HG03520 (cell line): ENCODE results near the gene SULT4A1.
"Not testable (repeated sequence)": the region's sequence is repeated elsewhere in the genome, so short reads cannot be mapped to it uniquely, and the experiment has no call there.

Experiments
- ATAC-seq: cut with Tn5 transposase; IDR thresholded peaks from one replicate; pipeline ENCODE4 v1.9.1; 2021; ENCODE audit warnings: mild to moderate bottlenecking, moderate library complexity; ENCODE audit not compliant: unreplicated experiment

The SULT4A1 gene

DNA sequence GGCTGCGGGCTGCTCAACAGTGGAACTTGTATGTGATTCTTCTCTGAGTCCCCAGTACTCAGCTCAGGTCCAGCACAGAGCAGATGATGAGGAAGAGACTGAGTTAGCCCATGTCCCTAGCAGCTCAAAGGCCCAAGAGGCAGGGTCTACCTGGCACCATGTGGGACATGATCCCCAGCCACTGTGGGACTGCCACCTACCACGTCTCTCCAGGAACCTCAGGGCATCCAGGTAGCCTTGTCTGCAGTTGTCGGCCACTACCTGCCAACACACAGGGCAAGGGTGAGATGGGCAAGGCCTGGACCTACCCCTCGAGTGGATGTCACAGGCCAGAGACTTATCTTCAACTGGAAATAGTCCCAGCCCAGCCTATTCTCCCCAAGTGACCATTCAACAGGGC is 25.1 kb upstream of the SULT4A1 start:
- ATAC-seq = no peak

DNA sequence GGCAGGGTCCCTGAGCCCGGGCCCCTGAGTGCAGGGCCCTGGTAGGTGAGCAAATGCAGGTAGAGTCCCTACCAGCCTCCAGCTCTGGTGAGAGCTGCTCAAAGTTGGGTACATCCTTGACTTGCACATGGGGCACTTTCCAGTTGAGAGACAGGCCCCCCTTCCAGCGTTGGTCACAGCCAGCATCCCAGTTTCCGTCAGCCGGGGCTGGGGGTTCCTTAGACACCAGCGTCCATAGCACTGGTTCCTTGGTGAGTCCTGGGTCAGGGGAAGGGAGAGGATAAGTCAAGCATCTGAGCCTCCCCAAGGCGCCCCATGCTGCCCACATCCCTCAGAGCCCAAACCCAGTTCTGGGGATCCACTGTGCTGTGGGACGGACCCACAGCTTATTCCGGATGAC is 23.9 kb upstream of the SULT4A1 start:
- ATAC-seq = no peak

DNA sequence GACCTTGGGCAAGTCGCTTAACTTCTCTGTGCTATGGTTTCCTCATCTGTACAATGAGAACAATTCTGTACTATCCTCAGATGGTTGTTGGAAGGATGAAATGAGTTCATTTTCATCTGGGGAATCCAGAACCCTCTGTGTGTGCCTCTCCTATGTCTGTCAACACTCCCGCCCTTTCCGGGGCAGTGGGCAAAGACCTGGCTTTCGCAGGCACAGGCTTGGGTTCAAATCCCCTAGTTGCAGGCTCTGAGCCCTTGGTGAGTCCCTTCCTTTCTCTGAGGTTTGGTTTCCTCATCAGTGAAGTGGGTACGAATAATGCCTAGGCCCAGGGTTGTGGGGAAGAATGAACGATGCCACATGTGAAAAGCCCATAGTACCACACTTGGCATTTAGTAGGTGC is 23.5 kb upstream of the SULT4A1 start:
- no peak for ATAC-seq

DNA sequence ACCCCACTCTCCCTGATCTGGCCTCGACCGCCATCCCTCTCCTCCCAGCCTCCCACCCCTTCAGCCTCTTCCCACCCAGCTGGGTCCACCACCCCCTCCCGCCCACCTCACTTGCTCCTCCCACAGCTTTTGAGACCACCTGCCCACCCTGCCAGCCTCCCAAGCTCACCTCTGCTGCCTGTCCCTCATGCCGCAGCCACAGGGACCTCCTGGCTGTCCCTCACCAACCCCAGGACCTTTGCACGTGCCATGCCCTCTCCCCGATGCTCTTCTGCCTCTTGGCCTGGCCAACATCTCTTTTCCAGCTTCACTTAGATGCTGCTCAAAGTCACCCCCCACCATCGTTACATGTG is 23.0 kb upstream of the SULT4A1 start:
- ATAC-seq = no peak

DNA sequence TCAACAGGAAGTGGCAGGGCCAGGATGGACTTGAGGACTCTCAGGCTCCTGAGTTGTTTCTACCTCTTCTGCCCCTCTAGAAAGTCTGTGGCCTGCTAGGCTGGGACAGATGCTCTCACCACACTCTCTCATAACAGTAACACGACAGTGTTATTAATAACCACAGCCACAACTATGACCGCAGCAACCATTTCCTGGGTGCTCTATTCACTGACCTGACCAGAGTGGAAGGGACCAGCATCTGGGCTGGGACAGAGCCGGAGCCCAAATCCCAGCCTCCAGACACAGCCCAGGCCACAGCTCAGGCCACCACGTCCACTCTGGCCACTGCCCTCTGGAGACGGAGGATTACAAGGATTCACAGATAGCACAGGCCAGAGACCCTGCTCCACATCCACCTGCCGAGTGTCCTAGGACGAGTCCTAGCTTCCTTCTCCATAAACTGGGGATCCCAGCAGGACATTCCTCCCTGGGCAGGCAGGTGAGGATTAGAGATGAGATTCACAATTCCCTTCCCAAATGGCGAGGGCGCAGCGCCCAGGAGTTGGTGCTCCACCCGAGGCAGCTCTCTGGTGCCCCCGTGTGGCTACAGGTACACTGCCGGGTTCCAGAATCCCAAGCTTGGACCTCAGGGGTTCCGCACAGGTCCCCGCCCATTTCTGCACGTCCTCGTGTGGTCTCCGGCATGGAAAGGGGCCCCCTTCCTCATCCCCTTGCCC is 22.4 kb upstream of the SULT4A1 start:
- ATAC-seq = no peak

DNA sequence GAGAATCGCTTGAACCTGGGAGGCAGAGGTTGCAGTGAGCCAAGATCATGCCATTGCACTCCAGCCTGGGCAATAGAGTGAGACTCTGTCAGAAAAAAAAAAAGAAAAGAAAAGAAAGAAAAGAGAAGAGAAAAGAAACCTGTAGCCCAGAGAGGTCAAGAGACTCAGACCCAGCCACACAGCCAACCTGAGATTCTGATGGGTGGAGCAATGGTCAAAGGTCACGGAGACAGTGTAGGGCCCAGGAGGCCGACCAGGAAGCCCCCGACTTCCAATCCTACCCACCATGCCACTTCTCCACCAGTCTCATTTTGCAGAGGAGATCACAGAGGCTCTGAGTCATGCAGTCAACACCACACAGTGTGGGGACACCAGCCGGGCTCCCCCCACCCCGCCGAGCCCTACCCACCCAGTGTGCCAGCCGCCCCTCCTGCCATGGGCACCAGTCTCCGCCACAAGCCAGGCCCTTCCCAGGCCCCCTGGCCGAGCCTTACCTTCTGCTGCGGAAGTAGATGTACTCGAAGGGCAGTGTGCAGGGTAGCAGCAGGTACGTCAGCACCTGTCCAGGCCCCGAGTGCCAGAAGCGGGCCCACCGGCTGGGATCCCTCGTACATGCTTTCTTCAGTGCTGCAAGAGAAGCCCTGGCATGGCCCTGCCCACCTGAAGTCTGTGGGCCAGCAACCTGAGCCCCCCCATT is 21.6 kb upstream of the SULT4A1 start:
- ATAC-seq = no peak

DNA sequence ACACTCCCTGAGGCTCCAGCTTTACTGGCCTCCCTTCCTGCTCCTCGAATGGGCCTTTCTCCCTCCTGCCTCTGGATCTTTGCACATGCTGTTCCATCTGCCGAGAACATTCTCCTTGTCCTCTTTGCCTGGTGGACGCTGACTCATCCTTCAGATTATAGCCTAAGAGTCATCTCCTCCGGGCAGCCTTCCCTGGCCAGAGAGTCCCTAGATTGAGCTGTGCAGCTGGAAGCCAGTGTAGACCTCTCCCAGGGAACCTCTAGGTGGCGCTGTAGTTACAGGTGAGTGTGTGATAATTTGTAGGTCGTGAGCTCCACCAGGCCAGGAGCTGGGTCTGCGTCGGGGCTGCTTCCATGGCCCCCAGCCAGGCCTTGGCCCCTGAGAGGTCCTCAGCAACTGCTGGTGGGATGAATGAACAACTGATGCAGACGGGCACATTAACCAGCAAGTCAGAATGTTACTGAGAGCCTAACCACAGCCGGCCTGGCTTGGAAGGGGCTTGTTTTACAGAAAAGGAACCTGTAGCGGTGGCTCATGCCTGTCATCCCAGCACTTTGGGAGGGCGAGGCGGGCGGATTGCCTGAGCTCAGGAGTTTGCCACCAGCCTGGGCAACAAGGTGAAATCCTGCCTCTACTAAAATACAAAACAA is 20.8 kb upstream of the SULT4A1 start:
- no peak for ATAC-seq

DNA sequence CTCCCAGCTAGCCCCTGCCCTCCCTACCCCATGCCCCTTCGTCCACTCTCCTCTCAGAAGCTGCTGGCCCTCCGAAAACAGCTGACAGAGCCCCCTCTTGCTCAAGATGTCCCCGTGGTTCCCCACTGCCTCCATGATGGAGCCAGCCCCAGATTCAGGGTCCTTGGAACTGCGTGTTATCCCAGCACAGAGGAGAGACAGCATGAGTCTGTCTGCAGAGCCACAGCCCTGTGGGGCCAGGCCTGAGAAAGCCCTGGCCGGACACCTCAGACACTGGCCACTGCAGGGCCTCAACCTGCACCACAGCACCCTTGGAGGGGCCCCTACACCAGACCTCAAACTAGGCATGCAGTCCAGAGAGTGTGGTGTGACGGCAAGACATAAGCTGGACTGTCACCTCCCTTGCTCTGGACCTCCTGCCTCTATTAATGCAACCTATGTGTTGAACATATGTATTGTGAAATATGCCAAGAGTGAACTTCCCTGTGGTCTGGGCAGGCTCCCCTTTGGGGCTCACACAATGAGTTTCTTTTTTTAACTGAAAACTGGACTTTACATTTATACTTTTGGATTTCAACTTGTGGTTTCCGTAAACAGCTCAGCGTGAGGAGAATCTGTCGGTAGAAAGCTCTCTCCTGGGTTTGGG is 19.9 kb upstream of the SULT4A1 start:
- ATAC-seq = no peak

DNA sequence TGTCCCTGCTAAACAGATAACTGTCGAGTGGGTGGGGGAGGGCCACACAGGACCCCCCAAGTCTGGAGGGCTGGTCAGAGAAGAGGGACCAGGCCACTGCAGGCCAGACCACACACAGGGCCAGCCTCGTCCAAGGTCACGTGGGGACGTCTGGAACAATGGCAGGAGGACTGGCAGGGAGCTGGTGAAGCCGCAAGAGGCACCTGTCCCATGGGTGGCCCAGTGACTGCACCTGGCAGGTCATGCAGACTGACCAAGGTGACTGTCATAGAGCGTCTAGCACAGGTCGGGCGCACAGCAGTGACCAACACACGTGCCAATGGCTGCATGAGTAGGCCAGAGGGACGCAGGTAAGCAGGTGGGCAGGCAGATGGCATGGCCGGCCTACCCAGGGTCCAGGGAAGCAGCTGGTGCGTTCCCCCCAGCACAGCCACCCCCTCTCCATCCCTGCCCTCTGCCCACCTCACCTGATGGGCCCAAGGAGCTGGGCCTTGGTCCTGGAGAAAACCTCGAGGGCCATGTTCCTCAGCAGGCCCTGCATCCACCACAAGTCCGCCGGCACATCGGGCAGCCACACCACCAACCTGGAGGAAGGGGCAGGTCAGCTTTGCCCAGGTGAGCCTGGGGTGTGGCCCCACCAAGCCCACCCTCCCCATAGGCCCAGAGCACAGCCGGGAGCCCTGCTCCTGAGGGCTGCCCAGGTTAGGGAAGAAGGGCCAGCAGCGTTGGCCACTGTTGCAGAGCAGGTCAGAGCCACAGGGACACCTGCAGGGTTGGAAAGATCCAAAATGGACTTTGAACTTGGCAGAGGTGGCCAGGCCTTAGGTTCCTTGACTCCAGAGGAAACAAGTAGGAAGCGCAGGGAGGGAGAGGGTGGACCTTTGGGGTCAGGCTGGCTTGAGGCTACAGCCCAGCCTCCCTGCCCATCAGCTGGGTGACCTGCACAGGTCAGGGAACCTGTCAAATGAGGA is 19.1 kb upstream of the SULT4A1 start:
- ATAC-seq = no peak

DNA sequence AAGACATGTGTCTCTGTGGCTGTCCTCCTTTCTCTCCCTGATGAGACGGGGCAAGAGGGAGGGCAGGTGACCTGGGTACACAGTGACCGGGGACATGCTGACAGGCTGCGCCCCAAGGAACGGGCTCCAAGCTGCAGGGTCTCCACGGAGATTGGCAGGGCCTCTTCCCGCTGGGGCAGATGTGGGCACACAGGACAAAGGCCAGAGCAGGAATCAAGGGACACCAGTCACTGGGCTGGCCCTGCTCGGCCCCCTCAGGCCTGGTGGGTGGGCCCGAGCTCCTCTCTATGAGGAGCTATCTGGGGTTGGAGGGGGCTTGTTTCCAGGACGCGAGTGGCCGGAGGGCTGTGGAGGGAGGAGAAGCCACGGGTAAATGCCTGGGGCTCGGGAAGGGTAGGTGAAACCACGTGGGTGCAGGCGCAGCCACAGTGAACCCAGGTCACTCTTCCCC is 18.3 kb upstream of the SULT4A1 start:
- ATAC-seq = no peak

DNA sequence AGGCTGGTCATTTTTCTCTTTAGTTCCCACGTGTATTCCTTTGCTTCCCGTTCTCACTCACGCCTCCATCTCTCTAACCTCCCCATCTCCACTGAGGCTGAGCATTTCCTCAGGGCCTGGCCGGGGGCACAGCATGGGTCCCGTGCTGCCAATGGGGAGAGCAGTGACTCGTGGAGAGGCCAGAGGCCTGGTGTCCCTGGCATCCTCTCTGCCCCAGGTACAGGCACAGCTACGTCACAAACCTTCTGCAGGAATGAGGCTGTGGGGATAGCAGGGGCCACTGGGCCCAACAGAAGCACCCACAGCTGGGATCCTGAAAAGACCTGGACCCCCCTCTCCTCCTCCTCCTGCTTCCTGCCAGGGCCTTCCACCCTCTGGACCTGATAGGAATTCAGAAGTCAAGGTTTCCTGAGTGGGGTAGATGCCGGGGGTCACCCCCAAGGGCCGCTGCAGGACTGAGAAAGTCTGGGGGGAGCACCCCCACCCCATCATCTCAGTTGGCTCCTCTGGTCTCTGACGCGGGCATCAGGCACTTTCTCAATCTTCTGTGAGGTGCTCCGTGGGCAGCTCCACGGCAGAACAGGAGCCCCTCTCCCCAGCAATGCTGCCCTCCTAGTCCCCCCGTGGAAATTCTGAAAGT is 17.7 kb upstream of the SULT4A1 start:
- no peak for ATAC-seq

DNA sequence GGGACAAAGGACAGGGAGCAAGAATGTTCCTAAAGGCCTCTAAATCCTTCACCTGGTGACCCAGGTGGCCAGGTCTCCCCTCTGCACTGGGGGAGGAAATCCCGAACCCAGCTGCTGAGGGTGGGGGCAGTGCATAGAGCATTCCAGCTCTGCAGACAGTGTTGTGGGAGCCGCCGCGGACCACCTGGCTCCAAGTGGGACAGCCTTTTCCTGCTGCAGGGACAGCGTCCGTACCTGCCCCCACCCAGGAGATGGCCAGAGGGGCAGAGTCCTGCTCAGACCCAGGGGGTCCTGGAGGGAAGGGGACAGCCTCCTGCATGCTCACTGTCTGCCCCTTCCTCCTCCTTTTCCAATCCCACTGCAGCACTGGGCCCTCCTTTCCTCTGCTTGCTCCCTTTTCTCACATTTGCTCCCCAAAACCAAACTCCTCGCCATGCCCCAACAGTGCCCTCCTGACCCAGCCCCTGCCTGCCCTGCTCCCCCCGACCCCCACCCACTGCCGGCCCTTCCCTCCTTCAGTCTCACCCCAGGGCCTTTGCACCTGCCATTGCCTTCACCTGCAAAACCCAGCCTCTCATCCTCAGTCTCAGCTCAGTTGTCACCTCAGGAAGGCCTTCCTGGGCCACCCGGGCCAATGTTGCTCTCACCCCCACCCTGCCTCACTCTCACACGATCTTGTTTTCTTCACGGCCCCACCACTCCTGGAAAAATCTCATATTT is 16.7 kb upstream of the SULT4A1 start:
- no peak for ATAC-seq

DNA sequence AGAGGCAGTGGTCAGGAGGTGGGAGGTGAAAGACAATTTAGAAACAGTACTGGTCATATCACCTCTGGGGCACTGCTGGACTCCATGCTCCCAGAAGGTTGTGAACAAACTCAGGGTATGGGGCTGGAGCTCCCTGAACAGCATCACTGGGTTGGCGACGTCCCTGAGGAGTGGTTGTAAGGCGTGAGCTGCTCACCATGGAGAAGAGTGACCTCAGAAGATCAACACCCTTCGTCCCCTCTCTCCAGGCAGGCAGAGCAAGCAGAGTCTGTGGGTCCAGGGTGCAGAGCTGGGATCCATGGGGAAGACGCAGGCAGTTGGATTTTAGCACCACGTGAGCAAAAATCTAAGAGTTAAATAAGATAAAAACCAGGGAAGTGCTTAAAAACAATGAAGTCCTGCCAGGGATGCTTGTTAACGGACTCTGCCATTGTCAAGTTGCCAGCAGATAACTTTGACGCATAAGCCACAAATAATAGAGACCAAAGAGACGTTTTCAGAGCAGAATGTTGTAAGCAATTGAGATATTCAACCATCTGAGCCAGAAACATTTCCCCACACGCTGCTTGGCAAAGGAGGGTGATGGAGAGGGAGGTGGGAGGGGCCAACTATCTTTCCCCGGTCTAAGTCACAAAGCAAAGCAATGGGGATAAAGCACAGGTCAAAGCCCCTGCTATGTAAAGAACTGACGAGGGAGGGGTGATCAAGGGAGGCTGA is 15.9 kb upstream of the SULT4A1 start:
- ATAC-seq = no peak

DNA sequence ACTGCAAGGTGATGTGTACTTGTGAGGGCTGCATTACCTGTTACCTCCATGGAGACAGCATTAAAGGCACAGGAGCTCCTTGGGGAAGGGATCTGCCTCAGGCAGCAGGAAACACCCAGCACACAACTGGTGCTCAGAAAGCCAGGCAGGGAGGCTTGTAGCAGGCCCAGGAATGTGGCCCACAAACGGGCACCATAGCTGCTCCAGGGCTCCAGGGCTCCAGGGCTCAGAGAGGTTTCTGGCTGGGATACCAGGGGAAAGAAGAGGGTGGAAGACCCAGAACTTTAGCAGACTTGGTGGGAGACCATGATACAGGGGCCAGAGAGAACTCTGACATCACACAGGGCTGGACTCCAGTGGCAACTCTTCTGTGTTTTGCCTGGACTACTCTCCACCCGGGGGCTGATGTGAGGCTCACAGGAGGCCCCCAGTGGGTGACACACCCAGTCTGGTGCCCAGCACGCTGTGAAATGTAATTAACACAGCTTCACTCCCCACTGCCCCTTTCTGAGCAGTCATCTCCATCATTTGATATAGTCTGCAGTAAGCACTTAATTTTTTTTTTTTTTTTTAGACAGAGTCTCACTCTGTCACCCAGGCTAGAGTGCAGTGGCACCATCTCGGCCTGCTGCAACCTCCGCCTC is 14.7 kb upstream of the SULT4A1 start:
- no peak for ATAC-seq

DNA sequence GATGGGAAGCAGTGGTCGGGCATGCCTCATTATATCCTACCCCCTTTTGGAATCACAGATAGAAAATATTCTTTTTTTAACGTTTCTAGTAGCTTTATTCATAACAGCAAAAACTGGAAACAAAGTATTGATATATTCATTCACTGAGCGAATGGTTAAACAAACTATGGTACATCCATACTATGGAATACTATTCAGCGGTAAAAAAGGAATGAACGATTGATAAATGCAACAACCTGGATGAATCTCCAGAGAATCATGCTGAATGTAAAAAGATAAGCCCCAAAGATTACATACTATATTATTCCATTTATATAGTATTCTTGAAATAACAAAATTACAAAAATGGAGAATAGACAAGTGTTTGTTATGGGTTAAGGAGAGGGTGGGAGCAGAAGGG is 7.5 kb upstream of the SULT4A1 start:
- no peak for ATAC-seq

DNA sequence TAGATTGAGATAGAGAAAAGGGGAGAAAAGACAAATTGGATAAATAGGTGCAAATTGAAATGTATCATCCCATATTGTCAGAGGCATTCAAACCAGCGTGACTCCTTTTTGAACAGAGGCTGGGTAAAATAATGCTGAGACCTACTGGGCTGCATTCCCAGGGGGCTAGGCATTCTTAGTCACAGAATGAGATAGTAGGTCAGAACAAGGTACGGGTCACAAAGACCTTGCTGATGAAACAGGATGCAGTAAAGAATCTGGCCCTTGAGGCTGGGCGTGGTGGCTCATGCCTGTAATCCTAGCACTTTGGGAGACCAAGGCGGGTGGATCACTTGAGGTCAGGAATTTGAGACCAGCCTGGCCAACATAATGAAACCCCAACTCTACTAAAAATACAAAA is 6.7 kb upstream of the SULT4A1 start:
- not testable (repeated sequence) for ATAC-seq

DNA sequence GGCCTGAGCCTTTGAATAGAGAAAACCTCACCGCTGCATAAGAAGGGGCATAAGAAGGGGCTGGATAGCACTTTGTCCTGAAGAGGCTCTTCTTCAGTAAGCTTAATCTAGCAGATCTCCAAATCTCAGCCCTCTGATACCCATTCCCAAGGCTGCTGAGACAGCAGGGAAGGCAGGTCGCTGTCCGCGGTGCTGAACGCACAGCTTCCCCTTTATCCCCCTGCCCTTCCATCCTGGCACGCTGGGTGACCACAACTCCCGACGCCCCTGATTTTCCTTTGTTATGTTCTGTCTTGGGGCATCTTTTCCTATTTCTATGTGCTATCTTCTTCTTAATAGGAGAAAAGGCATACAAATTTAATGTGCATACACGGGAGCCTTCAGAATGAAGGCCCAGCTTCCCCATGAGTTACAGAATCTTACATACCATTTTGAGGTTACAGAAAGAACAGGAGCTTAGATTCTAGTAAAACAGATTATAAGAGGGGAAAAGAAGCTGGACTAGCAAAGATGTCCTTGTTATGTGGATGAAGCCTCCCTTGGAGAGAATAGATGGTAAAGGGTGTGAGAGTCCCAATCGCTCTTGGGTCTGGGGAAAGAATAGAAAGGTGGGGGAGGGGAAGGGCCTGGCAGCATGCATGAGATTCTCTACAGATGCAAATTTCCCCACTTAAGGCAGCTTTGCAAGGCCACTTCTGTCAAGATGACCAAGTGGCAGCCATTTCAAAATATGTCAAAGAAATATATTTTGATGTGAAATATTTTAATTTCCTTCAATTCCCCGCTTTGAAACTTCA is 5.7 kb upstream of the SULT4A1 start:
- no peak for ATAC-seq

DNA sequence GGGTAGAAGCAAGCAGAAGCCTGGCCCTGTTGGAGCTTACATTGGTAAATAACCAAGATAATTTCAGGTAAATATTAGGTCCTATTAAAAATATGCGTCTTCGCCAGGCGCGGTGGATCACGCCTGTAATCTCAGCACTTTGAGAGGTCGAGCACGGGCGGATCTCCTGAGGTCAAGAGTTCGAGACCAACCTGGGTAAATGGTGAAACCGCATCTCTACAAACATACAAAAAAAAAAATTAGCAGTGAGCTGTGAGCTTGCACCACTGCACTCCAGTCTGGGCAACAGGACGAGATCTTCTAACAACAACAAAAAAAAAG is 529 bp upstream of the SULT4A1 start:
- no peak for ATAC-seq
